DND-41 (cell line): ENCODE measurements around the gene SIGMAR1.
"Not testable (repeated sequence)": the region's sequence is repeated elsewhere in the genome, so short reads cannot be mapped to it uniquely, and the experiment has no call there.

ENCODE experiments used
- ATAC-seq: fragments of 200-7000 bp; cut with Tn5 transposase; 3 replicates; pipeline ENCODE4 v1.9.1; 2021; ENCODE audit warnings: low read depth; ENCODE audit not compliant: insufficient read depth
- DNase-seq: peaks from one replicate; pipeline ENCODE4 v3.0.0-alpha.2; 2020
- H2AFZ ChIP-seq: 2 replicates; pipeline ENCODE4 v1.6.0; 2012; ENCODE audit warnings: low read depth, low read length
- H3K27ac ChIP-seq: 2 replicates; pipeline ENCODE4 v1.5.1; 2012; ENCODE audit warnings: low read length, inconsistent platforms
- H3K27me3 ChIP-seq: fragments of 200-600 bp; sonication (generic); 2 replicates; pipeline ENCODE4 v1.6.0; 2012; ENCODE audit warnings: low read length, mild to moderate bottlenecking, inconsistent platforms; ENCODE audit not compliant: insufficient read depth, poor library complexity
- H3K36me3 ChIP-seq: 2 replicates; pipeline ENCODE4 v1.5.1; 2012; ENCODE audit warnings: low read length, inconsistent platforms; ENCODE audit not compliant: insufficient read depth
- H3K4me1 ChIP-seq: 2 replicates; pipeline ENCODE4 v1.5.1; 2012; ENCODE audit warnings: mild to moderate bottlenecking, low read length; ENCODE audit not compliant: insufficient read depth
- H3K4me2 ChIP-seq: 2 replicates; pipeline ENCODE4 v1.6.0; 2012; ENCODE audit warnings: mild to moderate bottlenecking, moderate library complexity, low read length, inconsistent platforms; ENCODE audit not compliant: insufficient read depth
- H3K4me3 ChIP-seq, 2 experiments: fragments of 200-600 bp in 1 of 2; shearing (Covaris generic) in 1 of 2; 2 replicates each; pipeline ENCODE4 v1.5.1; 2012 to 2016; ENCODE audit warnings: inconsistent platforms in 2 of 2, low read length in 2 of 2, mild to moderate bottlenecking in 2 of 2, low read depth in 1 of 2, moderate library complexity in 1 of 2
- H3K79me2 ChIP-seq: 2 replicates; pipeline ENCODE4 v1.6.0; 2012; ENCODE audit warnings: low read length, inconsistent platforms; ENCODE audit not compliant: insufficient read depth
- H3K9ac ChIP-seq: 2 replicates; pipeline ENCODE4 v1.6.0; 2012; ENCODE audit warnings: low read depth, mild to moderate bottlenecking, inconsistent platforms, low read length, moderate library complexity
- H3K9me3 ChIP-seq: 2 replicates; pipeline ENCODE4 v1.5.1; 2012; ENCODE audit warnings: low read length, moderate library complexity, mild to moderate bottlenecking, inconsistent platforms; ENCODE audit not compliant: insufficient read depth, severe bottlenecking
- H4K20me1 ChIP-seq: 2 replicates; pipeline ENCODE4 v1.6.0; 2012; ENCODE audit warnings: low read length; ENCODE audit not compliant: insufficient read depth
- CTCF ChIP-seq: IDR thresholded peaks from 2 replicates; pipeline ENCODE4 v1.5.1; 2012; ENCODE audit warnings: borderline replicate concordance, low read length, moderate library complexity, mild to moderate bottlenecking; ENCODE audit not compliant: poor library complexity, severe bottlenecking; ENCODE audit errors: extremely low read depth
- EZH2 ChIP-seq: IDR thresholded peaks from 3 replicates; pipeline ENCODE4 v1.6.1; 2012; ENCODE audit warnings: borderline replicate concordance, low read depth, mild to moderate bottlenecking, moderate library complexity, low read length, inconsistent platforms; ENCODE audit not compliant: severe bottlenecking

SIGMAR1 gene

GRCh38 chr9:34646211-34647083, 8.9 kb upstream of the SIGMAR1 start, which contains the start of gene GALT:
TSS of gene GALT (plus strand) at chr9:34646675. CDS start at chr9:34646705, 30 bp downstream.
- Histone ChIP-seq H3K4me3 (peak within 1 kb of the TSS; percentile 59 to 96; a peak in 3 of 4 replicates), H3K36me3 (peaks cover 31% of the 10 kb centered on the region), H3K9me3 (no peaks in the 10 kb centered on the region), H3K27me3 (no peaks in the 10 kb centered on the region), H3K4me2 (peak within 1 kb of the TSS; percentile 98), H3K27ac (peak within 1 kb of the TSS; percentile 87), H3K4me1 (peaks cover 26% of the 10 kb centered on the region), H3K79me2 (peaks cover 16% of the 10 kb centered on the region), H2AFZ (peak within 1 kb of the TSS; percentile 94), H3K9ac (peak within 1 kb of the TSS; percentile 77), H4K20me1 (0 out of 2 replicates have a peak, but pooled peaks cover 3% of the 10 kb centered on the region)
- DNase-seq (peak; percentile 95), ATAC-seq (peak; percentile 87)
- TF ChIP-seq EZH2 (no peak), CTCF (peak; percentile 56)

- Histone ChIP-seq H3K4me1 (peaks cover 26% of the 10 kb centered on the region), H3K79me2 (peaks cover 16% of the 10 kb centered on the region), H3K36me3 (peaks cover 25% of the 10 kb centered on the region), H3K9ac (no peak overlapping the region), H2AFZ (no peak overlapping the region), H3K27me3 (no peaks in the 10 kb centered on the region), H3K27ac (no peak overlapping the region), H3K9me3 (no peaks in the 10 kb centered on the region), H3K4me2 (no peak overlapping the region), H3K4me3 (no peak overlapping the region), H4K20me1 (0 out of 2 replicates have a peak, but pooled peaks cover 3% of the 10 kb centered on the region)
- TF ChIP-seq EZH2 = no peak
- no peak for TF ChIP-seq CTCF
- no peak for DNase-seq
- no peak for ATAC-seq
Measured at GRCh38 chr9:34644766-34645314, 7.3 kb upstream of the SIGMAR1 start.

- no peak for DNase-seq
- TF ChIP-seq EZH2 (no peak), CTCF (no peak)
Measured at GRCh38 chr9:34642679-34643078, 5.1 kb upstream of the SIGMAR1 start.

GRCh38 chr9:34639322-34639721, 1.7 kb upstream of the SIGMAR1 start:
- H3K9ac ChIP-seq, H3K27ac ChIP-seq, H3K4me3 ChIP-seq, H2AFZ ChIP-seq, H3K4me2 ChIP-seq, H3K9me3 ChIP-seq, H3K27me3 ChIP-seq, DNase-seq, ATAC-seq: not testable (repeated sequence)
- peaks cover 33% of the 10 kb centered on the region for H3K4me1 ChIP-seq
- H3K79me2 ChIP-seq = peaks cover 25% of the 10 kb centered on the region
- peaks cover 13% of the 10 kb centered on the region for H4K20me1 ChIP-seq
- peaks cover 15% of the 10 kb centered on the region for H3K36me3 ChIP-seq

More at GRCh38 chr9:34642679-34643078, 5.1 kb upstream of the SIGMAR1 start:
- no peak overlapping the region for H3K4me3 ChIP-seq
- 0 out of 2 replicates have a peak, but pooled peaks cover 3% of the 10 kb centered on the region for H4K20me1 ChIP-seq
- H3K9me3 ChIP-seq = no peaks in the 10 kb centered on the region
- no peak overlapping the region for H3K27ac ChIP-seq
- H3K4me2 ChIP-seq = no peak overlapping the region
- H3K36me3 ChIP-seq = peaks cover 4% of the 10 kb centered on the region; the same call in 1 of the 2 replicates
- H3K4me1 ChIP-seq = peaks cover 25% of the 10 kb centered on the region
- H3K79me2 ChIP-seq = peaks cover 12% of the 10 kb centered on the region
- no peaks in the 10 kb centered on the region for H3K27me3 ChIP-seq
- H3K9ac ChIP-seq = no peak overlapping the region
- H2AFZ ChIP-seq = no peak overlapping the region
- no peak for ATAC-seq
